GM19438 (cell line): ENCODE results near the gene PINK1.

ENCODE experiments used
- ATAC-seq: cut with Tn5 transposase; IDR thresholded peaks from one replicate; pipeline ENCODE4 v1.9.1; 2021; ENCODE audit warnings: low read depth; ENCODE audit not compliant: unreplicated experiment

PINK1 gene

GRCh38 chr1:20609541-20609940, 23.7 kb upstream of the PINK1 start:
- no peak for ATAC-seq

GRCh38 chr1:20610970-20611369, 22.3 kb upstream of the PINK1 start:
- no peak for ATAC-seq

- no peak for ATAC-seq
These were observed 21.6 kb upstream of the PINK1 start for GRCh38 chr1:20611652-20612051.

GRCh38 chr1:20612221-20612746, 21.0 kb upstream of the PINK1 start:
- no peak for ATAC-seq

GRCh38 chr1:20614131-20614579, 19.1 kb upstream of the PINK1 start:
- ATAC-seq = no peak

- no peak for ATAC-seq
These were observed 17.1 kb upstream of the PINK1 start for GRCh38 chr1:20615946-20616846.

GRCh38 chr1:20616847-20617487, 16.3 kb upstream of the PINK1 start:
- ATAC-seq = no peak

- no peak for ATAC-seq
These were observed 14.7 kb upstream of the PINK1 start for GRCh38 chr1:20618550-20618949.

GRCh38 chr1:20619999-20620398, 13.3 kb upstream of the PINK1 start:
- ATAC-seq = no peak

GRCh38 chr1:20621012-20621411, 12.2 kb upstream of the PINK1 start:
- ATAC-seq = no peak

GRCh38 chr1:20624709-20625108, 8.5 kb upstream of the PINK1 start:
- no peak for ATAC-seq

GRCh38 chr1:20625176-20626097, 7.8 kb upstream of the PINK1 start:
- ATAC-seq = no peak

GRCh38 chr1:20626098-20626427, 7.2 kb upstream of the PINK1 start:
- no peak for ATAC-seq

GRCh38 chr1:20626524-20626923, 6.7 kb upstream of the PINK1 start:
- ATAC-seq = no peak

- no peak for ATAC-seq
These were observed 2.5 kb upstream of the PINK1 start for GRCh38 chr1:20630729-20631128.

GRCh38 chr1:20632386-20632785, 872 bp upstream of the PINK1 start:
- ATAC-seq = no peak

GRCh38 chr1:20634065-20634593, 871 bp downstream of the PINK1 start:
- ATAC-seq = no peak

GRCh38 chr1:20634594-20635084, 1.4 kb downstream of the PINK1 start:
- no peak for ATAC-seq

GRCh38 chr1:20636785-20637347, 3.6 kb downstream of the PINK1 start:
- no peak for ATAC-seq

GRCh38 chr1:20640183-20640597, 6.9 kb downstream of the PINK1 start:
- no peak for ATAC-seq
